Ovary (tissue), 3 donors: ENCODE measurements around the gene ARSI.

Experiments
- CTCF ChIP-seq, 3 donors: fragments of 450-650 bp in 2 of 3; fragments of 200-600 bp in 1 of 3; IDR thresholded peaks; one replicate each; pipeline versions ENCODE4 v1.5.1 to v1.8.0; 2016 to 2022; ENCODE audit warnings: antibody characterized with exemption in 3 of 3, mild to moderate bottlenecking in 1 of 3
- EP300 ChIP-seq: sonication (generic); formaldehyde crosslinking; IDR thresholded peaks from one replicate; pipeline ENCODE4 v1.6.1; 2017; ENCODE audit warnings: antibody characterized with exemption
- POLR2A ChIP-seq: fragments of 450-650 bp; IDR thresholded peaks from one replicate; pipeline ENCODE4 v1.6.1; 2017; ENCODE audit warnings: antibody characterized with exemption, mild to moderate bottlenecking, moderate library complexity
- donor health status: DM: no; HTN: no; CAD: no.

DNA sequence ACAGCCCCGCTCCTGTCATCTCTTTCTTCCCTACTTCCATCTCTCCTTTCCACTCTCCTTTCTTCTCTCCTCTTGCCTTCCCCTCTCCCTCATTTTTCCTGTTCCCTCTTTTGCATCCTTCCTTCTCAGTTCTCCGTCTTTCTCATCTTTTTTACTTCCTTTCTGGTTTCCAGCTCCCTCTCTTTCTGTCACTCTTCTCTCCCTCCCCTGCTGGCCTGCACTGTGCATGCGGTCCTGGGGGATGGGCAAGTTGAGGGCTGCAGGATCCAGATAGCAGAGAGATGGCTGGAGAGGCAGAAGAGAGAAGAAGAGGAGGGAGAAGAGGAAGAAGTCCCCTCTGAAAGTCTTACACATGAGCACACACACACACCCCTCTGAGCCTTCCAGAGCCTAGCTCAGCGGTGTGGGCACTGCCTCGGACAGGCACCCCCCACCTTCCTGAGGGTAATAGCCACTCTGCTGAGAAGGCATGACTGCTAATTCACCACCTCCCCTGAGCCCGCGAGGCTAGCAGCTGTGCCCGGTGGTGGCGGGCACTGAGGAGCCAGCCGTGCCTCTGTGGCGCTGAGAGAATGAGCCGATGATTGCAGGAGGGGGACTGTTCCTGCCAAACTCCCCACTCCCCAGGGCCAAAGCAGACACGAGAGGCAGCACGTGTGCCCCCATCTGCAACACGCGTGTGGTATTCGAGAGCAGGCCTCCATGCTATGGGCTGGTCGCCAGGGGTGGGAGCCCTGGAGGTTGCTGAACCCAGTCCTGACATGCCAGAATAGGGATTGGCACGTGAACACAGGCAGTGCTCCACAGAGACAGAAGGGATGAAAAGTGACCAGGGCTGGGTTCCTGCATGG is 9.4 kb downstream of the ARSI start:
- TF ChIP-seq CTCF (IDR thresholded peaks at IDR 0.05) (no peak), POLR2A (no peak), EP300 (no peak)
